Pons (tissue), 1 donor: Measurements from ENCODE around the gene STARD9.
"Not testable (repeated sequence)": the region's sequence is repeated elsewhere in the genome, so short reads cannot be mapped to it uniquely, and the experiment has no call there.

ENCODE experiments used
- DNase-seq: peaks from one replicate; pipeline ENCODE4 v3.0.0-alpha.2; 2016; ENCODE audit warnings: low spot score

The STARD9 gene

GRCh38 chr15:42729409-42729808 is 154.0 kb downstream of the STARD9 start:
- no peak for DNase-seq

- DNase-seq = no peak
Measured at GRCh38 chr15:42730135-42730534, 154.7 kb downstream of the STARD9 start.

GRCh38 chr15:42730536-42730935 is 155.1 kb downstream of the STARD9 start:
- DNase-seq = no peak

GRCh38 chr15:42731461-42731860 is 156.1 kb downstream of the STARD9 start:
- no peak for DNase-seq

- no peak for DNase-seq
Measured at GRCh38 chr15:42732095-42732827, 156.9 kb downstream of the STARD9 start.

GRCh38 chr15:42733027-42733426 is 157.6 kb downstream of the STARD9 start:
- no peak for DNase-seq

GRCh38 chr15:42734076-42734672 is 158.8 kb downstream of the STARD9 start:
- no peak for DNase-seq

- no peak for DNase-seq
Measured at GRCh38 chr15:42735382-42736165, 160.2 kb downstream of the STARD9 start.

GRCh38 chr15:42736178-42736792 is 160.9 kb downstream of the STARD9 start:
- DNase-seq = no peak

- peak; percentile 72 for DNase-seq
Measured at GRCh38 chr15:42736793-42737528, 161.6 kb downstream of the STARD9 start, which contains the start of gene CDAN1. TSS of gene CDAN1 (minus strand) at chr15:42737128. CDS start at chr15:42737102, 26 bp downstream.

- no peak for DNase-seq
Measured at GRCh38 chr15:42737529-42738328, 162.3 kb downstream of the STARD9 start.

GRCh38 chr15:42741710-42742109 is 166.3 kb downstream of the STARD9 start:
- no peak for DNase-seq

GRCh38 chr15:42742149-42742548 is 166.7 kb downstream of the STARD9 start:
- DNase-seq = no peak

GRCh38 chr15:42744195-42744594 is 168.8 kb downstream of the STARD9 start:
- DNase-seq = no peak

GRCh38 chr15:42749266-42749665 is 173.9 kb downstream of the STARD9 start:
- no peak for DNase-seq

GRCh38 chr15:42750306-42750705 is 174.9 kb downstream of the STARD9 start:
- DNase-seq = no peak

GRCh38 chr15:42759093-42759492 is 183.7 kb downstream of the STARD9 start:
- DNase-seq = no peak

GRCh38 chr15:42760759-42761158 is 185.4 kb downstream of the STARD9 start:
- no peak for DNase-seq

- not testable (repeated sequence) for DNase-seq
Measured at GRCh38 chr15:42761813-42762212, 186.4 kb downstream of the STARD9 start.

GRCh38 chr15:42764154-42764731 is 188.8 kb downstream of the STARD9 start:
- DNase-seq = not testable (repeated sequence)
